HepG2 (cell line): ENCODE results near the gene UTS2R. TPM values are rescaled to one million over a fixed set of nuclear protein-coding genes. Genes with fewer than 3 reads are reported as not detected.
A peak's percentile ranks its signal among the peaks of the same experiment; 100 is the strongest.

Source experiments
- CBX1 ChIP-seq: IDR thresholded peaks from one replicate; pipeline ENCODE4 v1.6.1; 2016; ENCODE audit warnings: antibody characterized with exemption, low read depth
- FOXA3 ChIP-seq: IDR thresholded peaks from 2 replicates; pipeline ENCODE4 v1.6.1; 2016; ENCODE audit warnings: missing genetic modification reagents, missing compliant biosample characterization
- FOXC1 ChIP-seq: sonication (generic); formaldehyde crosslinking; IDR thresholded peaks from 2 replicates; pipeline ENCODE4 v1.8.0; 2022; ENCODE audit warnings: mild to moderate bottlenecking, missing genetic modification reagents, borderline replicate concordance
- GABPB1 ChIP-seq: IDR thresholded peaks from 2 replicates; pipeline ENCODE4 v1.6.1; 2016; ENCODE audit warnings: mild to moderate bottlenecking, missing genetic modification reagents, moderate library complexity, missing compliant biosample characterization
- HNRNPL ChIP-seq: fragments of 200-400 bp; formaldehyde crosslinking; IDR thresholded peaks from 2 replicates; pipeline ENCODE4 v1.6.1; 2017; ENCODE audit warnings: mild to moderate bottlenecking, low read depth, low read length
- NONO ChIP-seq, 2 experiments: fragments of 450-650 bp in 1 of 2; sonication (generic) in 1 of 2; formaldehyde crosslinking in 1 of 2; IDR thresholded peaks in 1 of 2; conservative IDR thresholded peaks in 1 of 2; 2 replicates each; pipeline versions ENCODE4 v1.6.1 to v1.8.0; 2017 to 2022; ENCODE audit warnings: mild to moderate bottlenecking in 1 of 2, missing genetic modification reagents in 1 of 2, moderate library complexity in 1 of 2
- PRPF4 ChIP-seq: fragments of 200-400 bp; formaldehyde crosslinking; IDR thresholded peaks from 2 replicates; pipeline ENCODE4 v1.6.1; 2016; ENCODE audit warnings: low read length, low read depth; ENCODE audit not compliant: poor library complexity, severe bottlenecking
- SALL1 ChIP-seq: sonication (generic); formaldehyde crosslinking; IDR thresholded peaks from 2 replicates; pipeline ENCODE4 v1.8.0; 2022; ENCODE audit warnings: mild to moderate bottlenecking, missing genetic modification reagents
- SOX6 ChIP-seq, 2 experiments: fragments of 450-650 bp in 1 of 2; sonication (generic) in 1 of 2; formaldehyde crosslinking in 1 of 2; IDR thresholded peaks; 2 replicates each; pipeline versions ENCODE4 v1.4.0 to v1.6.1; 2017 to 2020; ENCODE audit warnings: antibody characterized with exemption in 1 of 2, mild to moderate bottlenecking in 1 of 2, missing genetic modification reagents in 1 of 2
- ZBTB38 ChIP-seq: sonication (generic); formaldehyde crosslinking; IDR thresholded peaks from 2 replicates; pipeline ENCODE4 v1.5.1; 2020; ENCODE audit warnings: mild to moderate bottlenecking, missing genetic modification reagents
- ZNF143 ChIP-seq: sonication (generic); formaldehyde crosslinking; IDR thresholded peaks from 2 replicates; pipeline ENCODE4 v1.4.0; 2020; ENCODE audit warnings: missing genetic modification reagents
- ZNF383 ChIP-seq: sonication (generic); formaldehyde crosslinking; IDR thresholded peaks from 2 replicates; pipeline ENCODE4 v1.4.0; 2020; ENCODE audit warnings: missing genetic modification reagents, mild to moderate bottlenecking, borderline replicate concordance
- ZNF577 ChIP-seq: sonication (generic); formaldehyde crosslinking; IDR thresholded peaks from 2 replicates; pipeline ENCODE4 v1.4.0; 2020; ENCODE audit warnings: mild to moderate bottlenecking, low read depth, missing genetic modification reagents, borderline replicate concordance
- ZNF75D ChIP-seq: sonication (generic); formaldehyde crosslinking; IDR thresholded peaks from 2 replicates; pipeline ENCODE4 v1.8.1; 2023; ENCODE audit warnings: missing genetic modification reagents, mild to moderate bottlenecking, borderline replicate concordance
- ZNF891 ChIP-seq: sonication (generic); formaldehyde crosslinking; IDR thresholded peaks from 2 replicates; pipeline ENCODE4 v1.5.0; 2020; ENCODE audit warnings: mild to moderate bottlenecking, missing genetic modification reagents
- polyA plus RNA-seq, 8 experiments: library from polyadenylated mRNA; depleted of rRNA in 3 of 8; stranded (reverse) in 7 of 8; unstranded in 1 of 8; fragments of >200 nt; fragmentation: Illumina TruSeq in 4 of 8; extraction: Trizol in 4 of 8; gene quantifications; 2 replicates each; pipeline versions ENCODE4 v1.2.1 to v1.2.3, GENCODE V29; 2011 to 2016; ENCODE audit warnings: low read depth in 4 of 8, missing spikeins in 1 of 8, mixed read lengths in 1 of 8; ENCODE audit not compliant: insufficient read depth in 1 of 8
- total RNA-seq, 5 experiments: library from RNA; depleted of rRNA; stranded (reverse); fragments of >200 nt; fragmentation: Illumina TruSeq; extraction: Trizol; gene quantifications; 2 replicates each; pipeline ENCODE4 v1.2.3, GENCODE V29; 2016; ENCODE audit warnings: low read depth in 1 of 5
- TF ChIP-seq, protein P1 (sequence below): sonication (generic); formaldehyde crosslinking; IDR thresholded peaks from 2 replicates; pipeline ENCODE4 v1.4.0; 2020; ENCODE audit warnings: missing genetic modification reagents, mild to moderate bottlenecking, borderline replicate concordance
- TF ChIP-seq, protein P2 (sequence below): sonication (generic); formaldehyde crosslinking; IDR thresholded peaks from 2 replicates; pipeline ENCODE4 v1.5.0; 2020; ENCODE audit warnings: mild to moderate bottlenecking, missing genetic modification reagents, borderline replicate concordance
- TF ChIP-seq, protein P3 (sequence below): sonication (generic); formaldehyde crosslinking; conservative IDR thresholded peaks from 2 replicates; pipeline ENCODE4 v1.4.0; 2020; ENCODE audit warnings: missing genetic modification reagents

UTS2R gene
- total and polyA plus RNA-seq, 2 of the 13 experiments (the other 11 are each of a cell fraction or from before 2014, with no cell fraction given): 0.13 to 0.15 TPM

GRCh38 chr17:82327289-82327688 lies 44.3 kb upstream of the UTS2R start (continued):
- TF ChIP-seq, protein P1, sequence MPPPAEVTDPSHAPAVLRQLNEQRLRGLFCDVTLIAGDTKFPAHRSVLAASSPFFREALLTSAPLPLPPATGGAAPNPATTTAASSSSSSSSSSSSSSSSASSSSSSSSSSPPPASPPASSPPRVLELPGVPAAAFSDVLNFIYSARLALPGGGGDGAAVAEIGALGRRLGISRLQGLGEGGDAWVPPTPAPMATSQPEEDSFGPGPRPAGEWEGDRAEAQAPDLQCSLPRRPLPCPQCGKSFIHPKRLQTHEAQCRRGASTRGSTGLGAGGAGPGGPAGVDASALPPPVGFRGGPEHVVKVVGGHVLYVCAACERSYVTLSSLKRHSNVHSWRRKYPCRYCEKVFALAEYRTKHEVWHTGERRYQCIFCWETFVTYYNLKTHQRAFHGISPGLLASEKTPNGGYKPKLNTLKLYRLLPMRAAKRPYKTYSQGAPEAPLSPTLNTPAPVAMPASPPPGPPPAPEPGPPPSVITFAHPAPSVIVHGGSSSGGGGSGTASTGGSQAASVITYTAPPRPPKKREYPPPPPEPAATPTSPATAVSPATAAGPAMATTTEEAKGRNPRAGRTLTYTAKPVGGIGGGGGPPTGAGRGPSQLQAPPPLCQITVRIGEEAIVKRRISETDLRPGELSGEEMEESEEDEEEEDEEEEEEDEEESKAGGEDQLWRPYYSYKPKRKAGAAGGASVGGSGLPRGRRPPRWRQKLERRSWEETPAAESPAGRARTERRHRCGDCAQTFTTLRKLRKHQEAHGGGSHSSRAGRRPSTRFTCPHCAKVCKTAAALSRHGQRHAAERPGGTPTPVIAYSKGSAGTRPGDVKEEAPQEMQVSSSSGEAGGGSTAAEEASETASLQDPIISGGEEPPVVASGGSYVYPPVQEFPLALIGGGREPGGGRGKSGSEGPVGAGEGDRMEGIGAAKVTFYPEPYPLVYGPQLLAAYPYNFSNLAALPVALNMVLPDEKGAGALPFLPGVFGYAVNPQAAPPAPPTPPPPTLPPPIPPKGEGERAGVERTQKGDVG (CRISPR knock-in tag): peak; percentile 71; the same call in 1 of the 2 replicates
- no peak for TF ChIP-seq FOXA3 (CRISPR knock-in tag)
- TF ChIP-seq ZNF383 (CRISPR knock-in tag): no peak
- no peak for TF ChIP-seq ZNF143 (CRISPR knock-in tag)
- no peak for TF ChIP-seq CBX1
- TF ChIP-seq, protein P2, sequence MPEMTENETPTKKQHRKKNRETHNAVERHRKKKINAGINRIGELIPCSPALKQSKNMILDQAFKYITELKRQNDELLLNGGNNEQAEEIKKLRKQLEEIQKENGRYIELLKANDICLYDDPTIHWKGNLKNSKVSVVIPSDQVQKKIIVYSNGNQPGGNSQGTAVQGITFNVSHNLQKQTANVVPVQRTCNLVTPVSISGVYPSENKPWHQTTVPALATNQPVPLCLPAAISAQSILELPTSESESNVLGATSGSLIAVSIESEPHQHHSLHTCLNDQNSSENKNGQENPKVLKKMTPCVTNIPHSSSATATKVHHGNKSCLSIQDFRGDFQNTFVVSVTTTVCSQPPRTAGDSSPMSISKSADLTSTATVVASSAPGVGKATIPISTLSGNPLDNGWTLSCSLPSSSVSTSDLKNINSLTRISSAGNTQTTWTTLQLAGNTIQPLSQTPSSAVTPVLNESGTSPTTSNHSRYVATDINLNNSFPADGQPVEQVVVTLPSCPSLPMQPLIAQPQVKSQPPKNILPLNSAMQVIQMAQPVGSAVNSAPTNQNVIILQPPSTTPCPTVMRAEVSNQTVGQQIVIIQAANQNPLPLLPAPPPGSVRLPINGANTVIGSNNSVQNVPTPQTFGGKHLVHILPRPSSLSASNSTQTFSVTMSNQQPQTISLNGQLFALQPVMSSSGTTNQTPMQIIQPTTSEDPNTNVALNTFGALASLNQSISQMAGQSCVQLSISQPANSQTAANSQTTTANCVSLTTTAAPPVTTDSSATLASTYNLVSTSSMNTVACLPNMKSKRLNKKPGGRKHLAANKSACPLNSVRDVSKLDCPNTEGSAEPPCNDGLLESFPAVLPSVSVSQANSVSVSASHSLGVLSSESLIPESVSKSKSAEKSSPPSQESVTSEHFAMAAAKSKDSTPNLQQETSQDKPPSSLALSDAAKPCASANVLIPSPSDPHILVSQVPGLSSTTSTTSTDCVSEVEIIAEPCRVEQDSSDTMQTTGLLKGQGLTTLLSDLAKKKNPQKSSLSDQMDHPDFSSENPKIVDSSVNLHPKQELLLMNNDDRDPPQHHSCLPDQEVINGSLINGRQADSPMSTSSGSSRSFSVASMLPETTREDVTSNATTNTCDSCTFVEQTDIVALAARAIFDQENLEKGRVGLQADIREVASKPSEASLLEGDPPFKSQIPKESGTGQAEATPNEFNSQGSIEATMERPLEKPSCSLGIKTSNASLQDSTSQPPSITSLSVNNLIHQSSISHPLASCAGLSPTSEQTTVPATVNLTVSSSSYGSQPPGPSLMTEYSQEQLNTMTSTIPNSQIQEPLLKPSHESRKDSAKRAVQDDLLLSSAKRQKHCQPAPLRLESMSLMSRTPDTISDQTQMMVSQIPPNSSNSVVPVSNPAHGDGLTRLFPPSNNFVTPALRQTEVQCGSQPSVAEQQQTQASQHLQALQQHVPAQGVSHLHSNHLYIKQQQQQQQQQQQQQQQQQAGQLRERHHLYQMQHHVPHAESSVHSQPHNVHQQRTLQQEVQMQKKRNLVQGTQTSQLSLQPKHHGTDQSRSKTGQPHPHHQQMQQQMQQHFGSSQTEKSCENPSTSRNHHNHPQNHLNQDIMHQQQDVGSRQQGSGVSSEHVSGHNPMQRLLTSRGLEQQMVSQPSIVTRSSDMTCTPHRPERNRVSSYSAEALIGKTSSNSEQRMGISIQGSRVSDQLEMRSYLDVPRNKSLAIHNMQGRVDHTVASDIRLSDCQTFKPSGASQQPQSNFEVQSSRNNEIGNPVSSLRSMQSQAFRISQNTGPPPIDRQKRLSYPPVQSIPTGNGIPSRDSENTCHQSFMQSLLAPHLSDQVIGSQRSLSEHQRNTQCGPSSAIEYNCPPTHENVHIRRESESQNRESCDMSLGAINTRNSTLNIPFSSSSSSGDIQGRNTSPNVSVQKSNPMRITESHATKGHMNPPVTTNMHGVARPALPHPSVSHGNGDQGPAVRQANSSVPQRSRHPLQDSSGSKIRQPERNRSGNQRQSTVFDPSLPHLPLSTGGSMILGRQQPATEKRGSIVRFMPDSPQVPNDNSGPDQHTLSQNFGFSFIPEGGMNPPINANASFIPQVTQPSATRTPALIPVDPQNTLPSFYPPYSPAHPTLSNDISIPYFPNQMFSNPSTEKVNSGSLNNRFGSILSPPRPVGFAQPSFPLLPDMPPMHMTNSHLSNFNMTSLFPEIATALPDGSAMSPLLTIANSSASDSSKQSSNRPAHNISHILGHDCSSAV (CRISPR knock-in tag): no peak
- no peak; the same call in 1 of the 2 replicates for TF ChIP-seq FOXC1
- TF ChIP-seq SOX6 (IDR thresholded peaks at IDR 0.05): no peak
- TF ChIP-seq SOX6 (CRISPR knock-in tag; IDR thresholded peaks at IDR 0.05): no peak
- no peak for TF ChIP-seq ZNF577 (CRISPR knock-in tag)
- no peak for TF ChIP-seq ZNF891 (CRISPR knock-in tag)
- no peak for TF ChIP-seq HNRNPL
- TF ChIP-seq NONO (IDR thresholded peaks at IDR 0.05): no peak
- TF ChIP-seq NONO (CRISPR knock-in tag; conservative IDR thresholded peaks at IDR 0.05): no peak
- TF ChIP-seq GABPB1 (CRISPR knock-in tag): 0 out of 2 replicates have a peak, but pooled peaks have one; percentile 1
- no peak for TF ChIP-seq ZNF75D
- peak; percentile 55 for TF ChIP-seq PRPF4
- 0 out of 2 replicates have a peak, but pooled peaks have one; percentile 2 for TF ChIP-seq SALL1 (CRISPR knock-in tag)
- peak; percentile 95 for TF ChIP-seq ZBTB38
- TF ChIP-seq, protein P3, sequence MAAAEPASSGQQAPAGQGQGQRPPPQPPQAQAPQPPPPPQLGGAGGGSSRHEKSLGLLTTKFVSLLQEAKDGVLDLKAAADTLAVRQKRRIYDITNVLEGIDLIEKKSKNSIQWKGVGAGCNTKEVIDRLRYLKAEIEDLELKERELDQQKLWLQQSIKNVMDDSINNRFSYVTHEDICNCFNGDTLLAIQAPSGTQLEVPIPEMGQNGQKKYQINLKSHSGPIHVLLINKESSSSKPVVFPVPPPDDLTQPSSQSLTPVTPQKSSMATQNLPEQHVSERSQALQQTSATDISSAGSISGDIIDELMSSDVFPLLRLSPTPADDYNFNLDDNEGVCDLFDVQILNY (CRISPR knock-in tag): no peak
